Fibroblast of lung (primary cell): ENCODE data around the gene SPATC1L. TPM values are rescaled to one million over a fixed set of nuclear protein-coding genes. Genes with fewer than 3 reads are reported as not detected.

Source experiments
- DNase-seq, 2 donors: peaks; one replicate each; pipeline versions ENCODE4 v3.0.0 to v3.0.0-alpha.2; 2010; ENCODE audit warnings: low read depth in 2 of 2
- H2AFZ ChIP-seq: 2 replicates; pipeline ENCODE4 v1.5.1; 2012; ENCODE audit warnings: low read length, control low read depth, inconsistent platforms
- H3K27ac ChIP-seq: 2 replicates; pipeline ENCODE4 v1.5.1; 2011; ENCODE audit warnings: low read length, control low read depth; ENCODE audit not compliant: insufficient read depth
- H3K27me3 ChIP-seq: 2 replicates; pipeline ENCODE4 v1.5.1; 2011; ENCODE audit warnings: mild to moderate bottlenecking, low read length; ENCODE audit not compliant: control insufficient read depth, insufficient read depth
- H3K36me3 ChIP-seq: 2 replicates; pipeline ENCODE4 v1.5.1; 2011; ENCODE audit warnings: low read length; ENCODE audit not compliant: control insufficient read depth, insufficient read depth
- H3K4me1 ChIP-seq: 2 replicates; pipeline ENCODE4 v1.5.1; 2011; ENCODE audit warnings: low read length; ENCODE audit not compliant: control insufficient read depth, insufficient read depth; ENCODE audit errors: extremely low read depth
- H3K4me2 ChIP-seq: 2 replicates; pipeline ENCODE4 v1.5.1; 2011; ENCODE audit warnings: low read length, control low read depth; ENCODE audit not compliant: insufficient read depth; ENCODE audit errors: extremely low read depth
- H3K4me3 ChIP-seq, 4 experiments: fragments of 200-600 bp in 1 of 4; sonication (generic) in 1 of 4; replicated peaks in 1 of 4; 2 replicates each; pipeline ENCODE4 v1.5.1; 2011 to 2016; ENCODE audit warnings: low read length in 4 of 4, low read depth in 3 of 4, mild to moderate bottlenecking in 3 of 4, control low read depth in 2 of 4, inconsistent platforms in 1 of 4, mixed read lengths in 1 of 4; ENCODE audit not compliant: insufficient read depth in 1 of 4; ENCODE audit errors: control extremely low read depth in 1 of 4
- H3K79me2 ChIP-seq: 2 replicates; pipeline ENCODE4 v1.5.1; 2012; ENCODE audit warnings: mild to moderate bottlenecking, low read length, inconsistent platforms; ENCODE audit not compliant: control insufficient read depth, insufficient read depth
- H3K9ac ChIP-seq: 2 replicates; pipeline ENCODE4 v1.5.1; 2011; ENCODE audit warnings: mild to moderate bottlenecking, low read length, control low read depth; ENCODE audit not compliant: insufficient read depth
- H3K9me3 ChIP-seq: 2 replicates; pipeline ENCODE4 v1.5.1; 2012; ENCODE audit warnings: low read depth, low read length; ENCODE audit not compliant: control insufficient read depth, insufficient read depth
- H4K20me1 ChIP-seq: 2 replicates; pipeline ENCODE4 v1.5.1; 2011; ENCODE audit warnings: low read length; ENCODE audit not compliant: control insufficient read depth, insufficient read depth; ENCODE audit errors: extremely low read depth
- EZH2 ChIP-seq: IDR thresholded peaks from 2 replicates; pipeline ENCODE4 v1.5.1; 2012; ENCODE audit warnings: low read length, control low read depth, mild to moderate bottlenecking; ENCODE audit errors: missing control alignments
- polyA plus RNA-seq, 2 donors: library from polyadenylated mRNA; depleted of rRNA in 1 of 2; stranded (reverse) in 1 of 2; unstranded in 1 of 2; fragments of >200 nt; gene quantifications; 2 replicates each; pipeline ENCODE4 v1.2.1, GENCODE V29; 2011 to 2012; ENCODE audit warnings: missing spikeins in 1 of 2
- total RNA-seq: library from RNA; depleted of rRNA; stranded (reverse); fragments of >200 nt; gene quantifications from 2 replicates; pipeline ENCODE4 v1.2.1, GENCODE V29; 2014
- TF ChIP-seq, protein P1 (sequence below), 2 donors: IDR thresholded peaks in 1 of 2; conservative IDR thresholded peaks in 1 of 2; 1 replicate in 1 of 2; 2 replicates in 1 of 2; pipeline ENCODE4 v1.5.1; 2011 to 2012; ENCODE audit warnings: low read length in 2 of 2, control low read depth in 1 of 2, inconsistent platforms in 1 of 2, low read depth in 1 of 2, mild to moderate bottlenecking in 1 of 2

SPATC1L gene
- total and polyA plus RNA-seq, 2 donors (not counting 1 experiment from before 2014, with no cell fraction given) = 2.9 to 9.6 TPM

DNA sequence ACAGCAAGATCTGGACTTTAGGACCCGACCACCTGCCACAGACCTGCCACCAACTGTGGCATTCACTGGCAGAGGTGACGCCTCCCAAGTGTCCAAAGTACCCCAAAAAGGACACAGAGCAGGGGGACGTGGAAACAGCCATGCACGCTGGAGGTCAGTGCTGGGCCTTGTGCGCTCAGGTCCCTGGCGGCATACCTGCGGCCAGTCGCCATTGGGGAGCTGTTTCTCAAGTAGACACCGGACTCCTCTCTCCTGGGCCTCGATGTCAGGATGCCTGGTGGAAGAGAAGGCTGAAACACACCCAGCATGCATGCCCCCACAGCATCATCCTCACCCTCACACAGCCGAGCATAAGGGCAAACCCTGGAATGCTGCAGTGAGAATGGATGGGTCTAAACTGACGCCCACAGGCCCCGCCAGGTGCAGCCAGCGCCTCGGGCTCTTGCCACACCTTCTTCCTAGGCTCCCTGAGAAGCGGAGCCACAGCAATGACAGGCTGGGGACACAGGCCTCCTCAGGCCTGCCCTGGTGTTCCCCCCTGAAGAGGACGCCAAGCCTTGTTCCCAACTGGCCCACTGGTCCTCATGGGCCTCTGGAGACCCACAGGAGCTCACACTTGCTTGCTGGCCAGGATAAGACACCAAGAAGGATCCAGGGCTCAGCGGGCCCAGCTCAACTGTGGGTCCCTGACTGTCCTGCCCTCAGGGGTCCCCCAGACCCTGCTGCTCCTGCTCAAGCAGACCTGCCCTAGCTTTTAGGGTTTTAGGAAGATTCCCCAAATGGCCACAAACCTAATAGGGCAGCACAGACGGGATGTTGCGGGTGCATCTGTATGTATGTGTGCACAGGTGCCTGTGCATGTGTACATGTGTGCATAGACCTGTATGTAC, 7.7 kb upstream of the SPATC1L start:
- Histone ChIP-seq H3K27me3 (no peaks in the 10 kb centered on the region), H3K36me3 (peaks cover 49% of the 10 kb centered on the region), H3K27ac (no peak overlapping the region), H3K9ac (no peak overlapping the region), H3K79me2 (peaks cover 1% of the 10 kb centered on the region), H3K4me3 (no peak overlapping the region), H3K4me2 (no peak overlapping the region), H3K9me3 (no peaks in the 10 kb centered on the region), H4K20me1 (no peaks in the 10 kb centered on the region), H3K4me1 (peaks cover 21% of the 10 kb centered on the region), H2AFZ (no peak overlapping the region)
- DNase-seq = no peak
- TF ChIP-seq, protein P1, sequence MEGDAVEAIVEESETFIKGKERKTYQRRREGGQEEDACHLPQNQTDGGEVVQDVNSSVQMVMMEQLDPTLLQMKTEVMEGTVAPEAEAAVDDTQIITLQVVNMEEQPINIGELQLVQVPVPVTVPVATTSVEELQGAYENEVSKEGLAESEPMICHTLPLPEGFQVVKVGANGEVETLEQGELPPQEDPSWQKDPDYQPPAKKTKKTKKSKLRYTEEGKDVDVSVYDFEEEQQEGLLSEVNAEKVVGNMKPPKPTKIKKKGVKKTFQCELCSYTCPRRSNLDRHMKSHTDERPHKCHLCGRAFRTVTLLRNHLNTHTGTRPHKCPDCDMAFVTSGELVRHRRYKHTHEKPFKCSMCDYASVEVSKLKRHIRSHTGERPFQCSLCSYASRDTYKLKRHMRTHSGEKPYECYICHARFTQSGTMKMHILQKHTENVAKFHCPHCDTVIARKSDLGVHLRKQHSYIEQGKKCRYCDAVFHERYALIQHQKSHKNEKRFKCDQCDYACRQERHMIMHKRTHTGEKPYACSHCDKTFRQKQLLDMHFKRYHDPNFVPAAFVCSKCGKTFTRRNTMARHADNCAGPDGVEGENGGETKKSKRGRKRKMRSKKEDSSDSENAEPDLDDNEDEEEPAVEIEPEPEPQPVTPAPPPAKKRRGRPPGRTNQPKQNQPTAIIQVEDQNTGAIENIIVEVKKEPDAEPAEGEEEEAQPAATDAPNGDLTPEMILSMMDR (conservative IDR thresholded peaks at IDR 0.05 in 1 of 2, IDR thresholded peaks at IDR 0.05 in 1 of 2; ENCODE audit: low read depth in 1 of 2, low read length in 2 of 2) = no peak
- TF ChIP-seq EZH2 = no peak

DNA sequence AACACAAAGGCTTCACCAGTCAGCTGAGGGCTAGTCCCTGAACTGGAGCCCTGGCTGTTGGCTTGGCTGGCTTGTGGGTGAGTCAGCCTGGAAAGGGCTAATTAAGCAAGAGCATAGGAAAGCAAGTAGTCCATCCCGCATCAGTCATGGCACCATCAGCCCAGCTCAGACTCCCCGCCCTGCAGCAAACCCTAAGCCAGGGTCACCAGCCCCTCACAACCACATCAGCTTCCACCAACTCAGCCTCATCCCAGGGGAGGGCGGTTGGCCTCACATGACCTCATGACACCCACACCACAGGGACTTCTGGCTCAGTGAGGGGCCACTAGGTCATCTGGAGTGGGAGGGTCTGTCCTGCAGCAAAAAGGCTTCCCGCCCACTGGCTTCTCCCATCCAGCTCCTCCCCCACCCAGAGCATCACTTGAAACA, 7.0 kb upstream of the SPATC1L start:
- Histone ChIP-seq H2AFZ (no peak overlapping the region), H3K9me3 (no peaks in the 10 kb centered on the region), H4K20me1 (no peaks in the 10 kb centered on the region), H3K4me2 (no peak overlapping the region), H3K4me3 (no peak overlapping the region), H3K79me2 (no peaks in the 10 kb centered on the region), H3K4me1 (peaks cover 21% of the 10 kb centered on the region), H3K9ac (no peak overlapping the region), H3K36me3 (peaks cover 44% of the 10 kb centered on the region), H3K27me3 (no peaks in the 10 kb centered on the region), H3K27ac (no peak overlapping the region)
- peak; percentile 79 to 88 for DNase-seq
- no peak for TF ChIP-seq EZH2
- TF ChIP-seq, protein P1 (conservative IDR thresholded peaks at IDR 0.05 in 1 of 2, IDR thresholded peaks at IDR 0.05 in 1 of 2; ENCODE audit: low read depth in 1 of 2, low read length in 2 of 2) = no peak

DNA sequence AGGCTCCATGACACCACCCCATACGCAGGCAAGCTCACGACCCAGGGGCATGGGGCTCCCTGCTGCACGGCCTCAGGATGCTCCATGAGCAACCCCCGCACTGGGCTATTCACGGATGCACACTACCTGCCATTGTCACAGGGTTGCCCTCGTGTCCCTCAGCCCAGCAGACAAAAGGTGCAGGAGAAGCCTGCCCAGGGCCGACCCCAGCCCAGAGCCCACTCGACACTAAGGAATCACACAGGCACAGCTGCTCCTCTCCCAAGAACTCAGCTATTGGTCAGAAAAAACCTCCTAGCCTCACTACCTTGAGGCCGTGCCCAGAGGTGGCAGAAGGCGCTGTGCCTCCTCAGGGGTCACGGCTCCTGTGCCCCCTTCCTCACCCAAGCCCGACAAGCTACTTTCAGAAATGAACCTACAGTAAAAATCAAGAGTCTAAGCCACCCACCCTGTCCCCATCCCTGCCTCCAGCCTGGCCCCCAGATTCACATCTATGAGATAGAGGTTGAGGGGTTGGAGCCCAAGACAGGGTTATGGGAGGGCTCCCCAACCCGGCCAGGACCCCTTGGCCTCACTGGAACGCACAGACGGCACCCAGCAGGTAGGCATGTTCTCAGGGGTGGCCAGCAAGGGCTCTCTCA, 6.4 kb upstream of the SPATC1L start:
- DNase-seq = no peak
- Histone ChIP-seq H3K79me2 (no peaks in the 10 kb centered on the region), H3K27me3 (no peaks in the 10 kb centered on the region), H3K4me1 (peaks cover 21% of the 10 kb centered on the region), H4K20me1 (no peaks in the 10 kb centered on the region), H3K4me2 (no peak overlapping the region), H2AFZ (no peak overlapping the region), H3K9me3 (no peaks in the 10 kb centered on the region), H3K36me3 (peaks cover 37% of the 10 kb centered on the region), H3K9ac (peak overlapping the region; percentile 27), H3K4me3 (no peak overlapping the region), H3K27ac (peak overlapping the region; percentile 14)
- no peak for TF ChIP-seq EZH2
- TF ChIP-seq, protein P1 (conservative IDR thresholded peaks at IDR 0.05 in 1 of 2, IDR thresholded peaks at IDR 0.05 in 1 of 2; ENCODE audit: low read depth in 1 of 2, low read length in 2 of 2) = no peak
